ENCODE measurements around the gene HTR2B.
"Not testable (repeated sequence)": the region's sequence is repeated elsewhere in the genome, so short reads cannot be mapped to it uniquely, and the experiment has no call there.

Gene HTR2B

DNA sequence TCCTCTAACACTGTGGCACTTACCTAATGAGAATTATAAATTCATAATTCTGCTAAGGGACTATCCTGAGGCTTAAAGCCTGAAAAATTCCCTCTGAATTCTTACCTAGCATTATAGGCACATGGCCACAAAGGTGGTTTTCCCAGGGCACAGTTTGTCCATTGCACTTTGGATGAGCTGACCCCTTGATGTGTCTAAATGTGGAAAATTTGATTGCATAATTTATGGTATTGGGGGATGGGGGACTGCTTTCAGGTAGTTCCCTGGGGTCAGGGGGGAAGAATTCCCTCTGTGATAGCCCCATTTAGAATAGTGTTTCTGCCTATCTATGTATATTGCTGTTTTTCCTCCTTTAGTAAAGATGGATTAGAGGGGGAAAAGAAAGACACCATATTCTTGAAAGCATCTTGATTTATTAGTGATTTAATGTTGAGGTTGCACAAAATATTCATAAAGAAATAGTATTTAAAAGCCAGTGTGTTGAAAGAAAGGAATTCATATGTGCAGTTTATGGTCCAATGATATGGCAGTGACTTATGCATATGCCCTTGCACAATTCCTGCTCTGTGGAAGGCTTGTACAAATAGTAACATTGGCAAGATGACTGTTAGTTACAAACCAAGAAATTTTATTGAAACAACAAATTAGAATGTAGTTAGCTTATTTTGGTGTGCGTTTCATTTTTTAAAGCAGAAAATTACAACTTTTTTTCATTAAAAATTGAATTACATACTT is 8.7 kb upstream of the HTR2B start:
- DNase-seq (ENCODE audit: low read depth): peak; percentile 16

DNA sequence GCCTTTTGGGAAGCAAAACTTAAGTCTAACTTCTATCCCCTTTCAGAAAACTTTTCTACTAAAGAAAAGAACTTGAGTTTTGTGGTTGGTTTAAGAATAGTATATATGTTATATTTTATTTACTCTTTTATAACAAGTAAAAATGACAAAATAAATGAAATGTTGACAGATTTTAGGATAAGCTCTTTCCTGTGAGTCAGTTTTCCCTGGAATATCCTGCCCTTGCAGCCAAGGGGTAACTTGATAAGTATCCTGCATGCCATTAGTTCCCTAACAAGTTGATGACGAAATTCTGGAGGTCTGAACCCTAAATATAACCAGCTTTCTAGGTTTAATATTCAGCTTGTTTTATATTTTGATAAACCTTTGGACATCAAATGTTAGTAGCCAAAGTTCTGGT is 7.3 kb upstream of the HTR2B start:
- DNase-seq (ENCODE audit: low read depth): peak; percentile 66

DNA sequence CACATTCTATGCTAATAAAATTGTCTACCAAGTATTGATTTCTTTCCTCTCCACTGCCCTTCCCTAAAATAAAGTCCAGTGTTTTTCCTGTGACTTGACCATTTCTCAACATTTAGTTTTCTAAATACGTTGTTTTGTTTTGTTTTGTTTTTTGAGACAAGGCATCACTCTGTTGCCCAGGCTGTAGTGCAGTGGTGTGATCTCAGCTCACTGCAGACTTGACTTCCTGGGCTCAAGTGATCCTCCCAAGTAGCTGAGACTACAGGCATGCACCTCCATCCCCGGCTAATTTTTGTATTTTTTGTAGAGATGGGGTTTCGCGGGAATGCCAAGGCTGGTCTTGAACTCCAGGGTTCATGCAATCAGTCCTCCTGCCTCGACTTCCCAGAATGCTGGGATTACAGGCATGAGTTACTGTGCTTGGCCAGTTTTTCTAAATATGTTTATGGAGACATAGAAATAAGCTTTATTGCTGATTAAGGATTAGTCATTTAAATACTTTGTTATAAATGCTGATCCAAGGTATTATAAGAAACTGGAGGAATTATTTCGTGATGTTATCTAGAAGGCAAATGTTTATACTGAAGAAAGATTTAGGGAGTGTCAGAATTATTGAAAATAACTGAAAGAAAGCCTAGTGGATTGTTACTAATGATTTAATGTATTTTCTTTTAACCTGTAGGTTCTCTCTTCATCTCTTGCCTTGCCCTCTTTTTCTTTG is 5.7 kb upstream of the HTR2B start:
- peak; percentile 52 for DNase-seq (ENCODE audit: low read depth)

DNA sequence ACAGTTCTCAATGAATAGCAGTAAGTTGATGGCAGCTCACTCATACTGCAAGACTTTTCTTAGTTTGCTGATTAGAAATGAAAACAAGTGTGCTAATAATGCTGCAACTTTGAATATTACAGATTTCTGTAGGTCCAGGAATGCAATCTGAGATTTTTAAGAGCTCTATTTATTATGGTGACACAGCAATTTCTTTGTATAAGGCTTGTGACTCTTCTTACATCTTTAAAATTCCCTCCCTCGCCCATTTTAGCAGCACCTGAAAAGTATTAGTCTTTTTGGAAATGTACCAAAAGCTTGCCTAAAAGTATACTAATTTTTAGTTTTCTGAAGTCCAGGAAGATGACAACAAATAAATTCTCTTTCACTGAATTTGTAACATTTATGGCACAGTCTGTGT is 4.4 kb upstream of the HTR2B start:
- DNase-seq (ENCODE audit: low read depth): no peak

GRCh38 chr2:231128541-231128940 is 3.7 kb upstream of the HTR2B start:
- DNase-seq (ENCODE audit: low read depth): no peak

- DNase-seq (ENCODE audit: low read depth): no peak
Observed at GRCh38 chr2:231127936-231128335, 3.1 kb upstream of the HTR2B start.

DNA sequence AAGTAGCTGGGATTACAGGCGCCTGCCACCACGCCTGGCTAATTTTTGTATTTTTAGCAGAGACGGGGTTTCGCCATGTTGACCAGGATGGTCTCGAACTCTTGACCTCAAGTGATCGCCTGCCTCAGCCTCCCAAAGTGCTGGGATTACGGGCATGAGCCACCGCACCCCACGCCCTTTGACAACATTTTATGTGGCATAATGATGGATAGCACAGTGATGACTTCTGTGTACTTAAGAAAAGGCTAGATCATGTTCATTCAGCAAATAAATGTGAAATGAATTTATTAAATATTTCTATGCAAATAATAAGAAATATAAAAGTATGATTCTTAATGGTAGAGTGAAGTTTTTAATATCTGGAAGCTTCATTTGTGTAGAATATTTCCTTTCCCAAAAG is 2.6 kb upstream of the HTR2B start:
- no peak for DNase-seq (ENCODE audit: low read depth)

DNA sequence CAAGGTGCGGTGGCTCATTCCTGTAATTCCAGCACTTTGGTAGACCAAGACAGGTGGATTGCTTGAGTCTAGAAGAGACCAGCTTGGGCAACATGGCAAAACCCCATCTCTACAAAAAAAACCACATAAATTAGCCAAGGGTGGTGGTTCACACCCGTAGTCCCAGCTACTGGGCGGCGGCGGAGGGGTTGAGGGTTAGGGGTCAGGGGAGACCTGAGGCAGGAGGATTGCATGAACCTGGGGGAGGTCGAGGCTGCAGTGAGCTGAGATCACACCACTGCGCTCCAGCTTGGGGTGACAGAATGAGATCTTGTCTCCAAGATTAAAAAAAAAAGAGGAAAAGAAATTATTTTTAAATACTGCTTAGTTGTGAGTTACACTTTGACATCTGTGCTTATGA is 1.3 kb upstream of the HTR2B start:
- no peak for DNase-seq (ENCODE audit: low read depth)

- DNase-seq (ENCODE audit: low read depth): no peak
Observed at GRCh38 chr2:231123362-231123898, 1.4 kb downstream of the HTR2B start.

- no peak for DNase-seq (ENCODE audit: low read depth)
Observed at GRCh38 chr2:231118614-231118942, 6.3 kb downstream of the HTR2B start.

GRCh38 chr2:231117922-231118613 is 6.8 kb downstream of the HTR2B start:
- no peak for DNase-seq (ENCODE audit: low read depth)

- no peak for DNase-seq (ENCODE audit: low read depth)
Observed at GRCh38 chr2:231117148-231117547, 7.7 kb downstream of the HTR2B start.

DNA sequence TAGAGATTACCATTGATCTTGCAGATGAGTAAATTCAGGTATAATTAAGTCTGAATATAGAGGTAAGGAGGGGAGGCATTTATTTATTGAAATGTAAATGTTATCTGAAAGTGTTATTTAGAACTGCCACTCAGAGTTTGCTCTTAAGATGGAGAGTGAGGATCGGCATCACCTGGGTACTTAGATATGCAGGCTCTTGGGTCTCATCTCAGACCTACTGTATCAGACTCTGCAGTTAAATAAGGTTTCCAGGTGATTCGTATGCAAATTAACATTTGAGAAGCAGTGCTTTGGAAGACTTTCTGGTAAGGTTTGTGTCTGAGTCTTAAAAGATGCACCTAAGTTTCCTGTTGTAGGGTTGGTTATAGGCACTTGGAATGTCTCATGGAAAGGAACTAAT is 9.2 kb downstream of the HTR2B start:
- DNase-seq (ENCODE audit: low read depth): no peak

DNA sequence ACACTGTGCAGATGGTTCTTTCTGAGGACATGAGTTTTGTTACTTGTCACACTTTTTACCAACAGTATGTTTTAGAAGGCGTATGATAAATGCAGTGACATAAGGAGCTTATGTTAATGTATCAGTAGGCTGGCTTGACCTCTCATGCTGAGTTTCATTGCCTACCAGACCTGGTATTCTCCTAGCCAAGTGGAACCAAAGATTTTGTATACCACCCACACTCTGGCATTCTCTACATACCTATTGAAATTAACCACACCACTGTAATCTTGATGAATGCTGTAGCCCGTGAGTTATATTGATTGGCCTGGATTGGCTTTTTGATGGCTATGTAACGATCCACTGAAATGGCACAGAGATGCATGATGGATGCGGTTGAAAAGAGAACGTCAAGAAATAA is 11.4 kb downstream of the HTR2B start:
- no peak for DNase-seq (ENCODE audit: low read depth)

DNA sequence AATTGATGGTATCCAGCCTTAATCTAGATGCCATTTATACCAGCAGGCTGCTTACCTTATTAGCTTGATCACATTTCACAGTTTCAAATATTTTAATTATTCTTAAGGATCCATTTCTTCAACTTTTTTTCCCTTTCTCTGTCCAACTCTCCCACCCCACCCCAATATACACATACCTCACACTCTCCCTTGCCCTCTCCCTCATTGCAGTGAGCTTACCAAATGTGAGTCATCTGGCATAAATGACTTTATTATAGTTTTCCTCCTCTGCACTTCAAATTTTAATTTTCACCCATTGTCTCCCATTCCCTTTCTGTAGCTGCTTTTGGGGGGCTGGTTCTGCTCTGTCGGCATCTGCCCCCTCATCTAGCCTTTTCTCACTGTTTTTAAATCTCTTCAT is 12.9 kb downstream of the HTR2B start:
- peak; percentile 55 for DNase-seq (ENCODE audit: low read depth)

DNA sequence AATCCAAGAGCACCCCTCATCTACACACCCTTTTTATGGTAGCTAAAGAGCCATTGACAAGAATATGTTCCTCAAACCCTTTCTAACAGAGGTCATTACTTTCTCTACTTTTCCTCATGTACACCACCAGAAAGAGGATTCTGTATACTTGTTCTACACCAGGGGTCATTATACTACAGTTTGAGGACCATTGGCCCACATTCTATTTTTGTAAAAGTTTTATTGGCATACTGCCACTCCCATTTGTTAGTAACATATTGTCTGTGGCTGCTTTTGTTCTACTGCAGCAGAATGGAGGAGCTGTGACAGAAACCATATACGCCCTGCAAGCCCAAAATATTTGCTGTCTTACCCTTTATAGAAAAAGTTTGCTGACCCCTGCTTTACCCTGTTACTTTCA is 14.3 kb downstream of the HTR2B start:
- DNase-seq (ENCODE audit: low read depth): peak; percentile 37

GRCh38 chr2:231104115-231104713 is 20.6 kb downstream of the HTR2B start:
- DNase-seq (ENCODE audit: low read depth): peak; percentile 75

GRCh38 chr2:231102772-231103171 is 22.1 kb downstream of the HTR2B start:
- DNase-seq (ENCODE audit: low read depth): peak; percentile 32

DNA sequence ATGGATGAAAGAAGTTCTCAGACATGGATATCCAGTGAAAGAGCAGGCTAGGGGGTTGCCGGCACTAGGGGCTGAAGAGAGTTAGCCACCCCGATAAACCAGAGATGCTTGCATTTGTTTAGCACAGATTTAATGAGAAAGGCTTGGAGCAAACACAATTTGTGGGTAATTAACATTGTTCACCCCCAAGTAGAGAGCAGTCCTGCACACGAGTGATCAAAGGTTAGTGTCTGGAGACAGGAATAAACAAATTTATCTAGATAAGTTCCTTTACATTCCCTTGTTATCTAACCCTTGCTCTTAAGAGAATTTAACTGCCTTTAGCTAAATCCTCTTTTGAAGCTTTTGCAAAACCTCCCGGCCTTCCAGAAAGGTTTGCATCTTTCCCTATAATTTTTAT is 23.9 kb downstream of the HTR2B start:
- DNase-seq (ENCODE audit: low read depth): no peak

- DNase-seq (ENCODE audit: low read depth): not testable (repeated sequence)
Observed at GRCh38 chr2:231100321-231100720, 24.5 kb downstream of the HTR2B start.

- DNase-seq (ENCODE audit: low read depth): peak; percentile 22
Observed at GRCh38 chr2:231099918-231100317, 24.9 kb downstream of the HTR2B start.

DNA sequence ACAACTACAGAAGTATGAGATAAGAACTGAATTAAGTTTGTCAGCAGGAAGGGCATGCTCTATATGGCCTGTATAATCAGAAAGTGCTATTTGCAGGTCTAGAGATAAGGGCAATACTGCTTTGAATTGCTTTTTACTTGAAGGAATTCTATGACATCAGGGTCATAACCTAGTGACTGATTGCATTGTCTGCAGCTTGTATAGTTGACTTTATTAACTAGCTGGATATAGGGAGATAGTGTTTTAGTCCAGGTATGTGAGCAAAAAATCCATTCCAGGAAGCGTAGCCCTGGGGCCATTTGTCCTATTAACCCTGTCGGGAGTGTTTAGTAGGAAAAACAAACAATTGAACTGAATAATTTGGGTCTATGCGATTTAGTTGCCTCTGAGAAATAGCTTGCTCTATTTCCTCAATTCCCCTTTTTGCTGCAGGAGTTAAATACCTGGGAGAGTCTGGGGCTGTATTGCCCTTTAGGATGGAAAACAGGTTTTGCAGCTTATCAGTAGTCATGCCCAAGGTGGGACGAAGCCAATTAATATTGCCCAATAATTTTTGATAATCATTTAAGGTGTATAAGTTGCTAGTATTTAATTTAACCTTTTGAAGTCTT is 30.0 kb downstream of the HTR2B start:
- no peak for DNase-seq (ENCODE audit: low read depth)
